NT2/D1 (cell line): ENCODE measurements around the gene PPM1L.

ENCODE experiments used
- DNase-seq: peaks from one replicate; pipeline ENCODE4 v3.0.0-alpha.2; 2011; ENCODE audit warnings: low read depth, low spot score
- H3K27me3 ChIP-seq: 2 replicates; pipeline ENCODE4 v1.6.0; 2011; ENCODE audit warnings: mild to moderate bottlenecking; ENCODE audit not compliant: insufficient read length, insufficient read depth
- H3K36me3 ChIP-seq: 2 replicates; pipeline ENCODE4 v1.6.1; 2011; ENCODE audit warnings: mild to moderate bottlenecking, low read length, mixed read lengths; ENCODE audit not compliant: insufficient read depth, insufficient read length
- H3K4me1 ChIP-seq: 2 replicates; pipeline ENCODE4 v1.5.1; 2011; ENCODE audit not compliant: insufficient read depth, insufficient read length
- H3K4me3 ChIP-seq: 2 replicates; pipeline ENCODE4 v1.5.1; 2011; ENCODE audit warnings: low read depth; ENCODE audit not compliant: insufficient read length
- H3K9ac ChIP-seq: 2 replicates; pipeline ENCODE4 v1.6.0; 2011; ENCODE audit warnings: low read depth; ENCODE audit not compliant: insufficient read length
- H3K9me3 ChIP-seq: 2 replicates; pipeline ENCODE4 v1.5.1; 2011; ENCODE audit warnings: mild to moderate bottlenecking, low read length; ENCODE audit not compliant: insufficient read depth
- SUZ12 ChIP-seq: IDR thresholded peaks from 2 replicates; pipeline ENCODE4 v1.6.1; 2011; ENCODE audit not compliant: insufficient read length, insufficient read depth; ENCODE audit errors: extremely low read depth
- YY1 ChIP-seq: IDR thresholded peaks from 2 replicates; pipeline ENCODE4 v1.6.1; 2011; ENCODE audit not compliant: insufficient read length, insufficient read depth
- ZNF274 ChIP-seq: IDR thresholded peaks from 2 replicates; pipeline ENCODE4 v1.6.1; 2011; ENCODE audit warnings: mild to moderate bottlenecking, low read depth, low read length

Gene PPM1L

DNA sequence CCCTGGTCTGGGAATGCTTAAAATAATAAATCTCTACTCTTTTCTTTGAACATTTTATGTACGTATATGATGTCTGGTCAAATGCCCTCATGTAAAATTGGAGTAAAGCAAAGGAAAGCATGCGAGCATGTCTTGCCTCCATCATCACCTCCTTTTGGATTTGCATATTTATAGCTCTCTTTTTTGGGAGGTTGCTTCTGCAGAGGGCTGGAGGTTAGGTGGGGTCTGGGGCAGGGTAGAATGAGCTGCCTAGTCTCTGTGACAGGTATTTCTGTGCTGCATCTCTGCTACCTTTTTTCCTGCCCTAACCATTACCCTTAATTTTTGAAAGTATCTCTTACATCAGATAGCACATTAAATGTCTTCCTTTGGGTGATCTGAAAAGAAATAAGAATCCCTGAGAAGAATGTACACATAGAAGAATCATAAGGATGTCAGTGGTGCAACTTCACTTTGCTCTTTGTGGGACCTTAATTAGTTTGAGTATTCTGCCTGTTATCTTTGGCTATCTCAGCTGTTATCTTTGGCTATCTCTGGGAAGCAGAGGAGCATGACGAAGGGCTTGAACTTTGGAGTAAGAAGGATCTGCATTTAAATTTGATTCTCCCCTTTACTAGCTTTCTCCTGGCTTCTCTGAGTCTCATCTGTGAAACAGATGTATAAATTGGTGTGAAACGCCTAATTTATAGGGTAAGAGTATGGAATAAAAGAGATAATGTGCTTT, 40.2 kb downstream of the PPM1L start:
- no peak overlapping the region for H3K4me3 ChIP-seq
- no peak for DNase-seq
- H3K27me3 ChIP-seq = no peaks in the 10 kb centered on the region
- no peak overlapping the region for H3K9ac ChIP-seq
- TF ChIP-seq YY1 = no peak
- TF ChIP-seq ZNF274 = no peak
- no peak for TF ChIP-seq SUZ12
- no peaks in the 10 kb centered on the region for H3K36me3 ChIP-seq
- peaks cover 7% of the 10 kb centered on the region; the same call in 1 of the 2 replicates for H3K9me3 ChIP-seq
- H3K4me1 ChIP-seq = no peaks in the 10 kb centered on the region

DNA sequence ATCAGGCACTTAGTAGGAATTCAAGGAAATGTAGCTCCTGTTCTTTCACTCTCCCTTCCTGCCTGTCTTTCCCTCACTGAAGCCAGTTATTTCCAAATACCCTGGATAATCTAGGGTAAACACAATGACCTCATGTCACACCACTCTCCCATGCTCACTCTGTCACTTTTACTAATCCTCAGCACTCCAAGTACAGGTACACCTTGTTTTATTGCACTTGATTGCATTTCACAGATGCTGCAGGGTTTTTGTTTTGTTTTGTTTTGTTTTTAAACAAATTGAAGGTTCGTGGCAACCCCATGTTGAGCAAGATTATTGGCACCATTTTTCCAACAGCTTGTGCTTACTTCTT, 40.8 kb downstream of the PPM1L start:
- DNase-seq = no peak
- TF ChIP-seq SUZ12 = no peak
- TF ChIP-seq YY1 = no peak
- no peak for TF ChIP-seq ZNF274
- no peaks in the 10 kb centered on the region for H3K27me3 ChIP-seq
- no peaks in the 10 kb centered on the region for H3K4me1 ChIP-seq
- H3K9me3 ChIP-seq = peaks cover 7% of the 10 kb centered on the region; the same call in 1 of the 2 replicates
- no peaks in the 10 kb centered on the region for H3K36me3 ChIP-seq
- no peak overlapping the region for H3K4me3 ChIP-seq
- H3K9ac ChIP-seq = no peak overlapping the region

DNA sequence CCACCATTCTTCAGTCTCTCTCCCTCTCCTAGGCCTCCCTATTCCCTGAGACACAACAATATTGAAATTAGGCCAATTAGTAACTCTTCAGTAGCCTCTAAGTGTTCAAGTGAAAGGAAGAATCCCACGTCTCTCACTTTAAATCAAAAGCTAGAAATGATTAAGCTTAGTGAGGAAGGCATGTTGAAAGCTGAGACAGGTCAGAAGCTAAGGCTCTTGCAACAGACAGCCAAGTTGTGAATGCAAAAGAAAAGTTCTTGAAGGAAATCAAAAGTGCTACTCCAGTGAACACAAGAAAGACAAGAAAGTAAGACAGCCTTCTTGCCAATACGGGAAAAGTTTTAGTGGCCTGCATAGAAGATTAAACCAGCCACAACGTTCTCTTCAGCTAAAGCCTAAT, 41.3 kb downstream of the PPM1L start:
- Histone ChIP-seq H3K9ac (no peak overlapping the region), H3K27me3 (no peaks in the 10 kb centered on the region), H3K4me1 (no peaks in the 10 kb centered on the region), H3K4me3 (no peak overlapping the region), H3K9me3 (peaks cover 7% of the 10 kb centered on the region; the same call in 1 of the 2 replicates), H3K36me3 (no peaks in the 10 kb centered on the region)
- DNase-seq = no peak
- TF ChIP-seq SUZ12 (no peak), YY1 (no peak), ZNF274 (no peak)

DNA sequence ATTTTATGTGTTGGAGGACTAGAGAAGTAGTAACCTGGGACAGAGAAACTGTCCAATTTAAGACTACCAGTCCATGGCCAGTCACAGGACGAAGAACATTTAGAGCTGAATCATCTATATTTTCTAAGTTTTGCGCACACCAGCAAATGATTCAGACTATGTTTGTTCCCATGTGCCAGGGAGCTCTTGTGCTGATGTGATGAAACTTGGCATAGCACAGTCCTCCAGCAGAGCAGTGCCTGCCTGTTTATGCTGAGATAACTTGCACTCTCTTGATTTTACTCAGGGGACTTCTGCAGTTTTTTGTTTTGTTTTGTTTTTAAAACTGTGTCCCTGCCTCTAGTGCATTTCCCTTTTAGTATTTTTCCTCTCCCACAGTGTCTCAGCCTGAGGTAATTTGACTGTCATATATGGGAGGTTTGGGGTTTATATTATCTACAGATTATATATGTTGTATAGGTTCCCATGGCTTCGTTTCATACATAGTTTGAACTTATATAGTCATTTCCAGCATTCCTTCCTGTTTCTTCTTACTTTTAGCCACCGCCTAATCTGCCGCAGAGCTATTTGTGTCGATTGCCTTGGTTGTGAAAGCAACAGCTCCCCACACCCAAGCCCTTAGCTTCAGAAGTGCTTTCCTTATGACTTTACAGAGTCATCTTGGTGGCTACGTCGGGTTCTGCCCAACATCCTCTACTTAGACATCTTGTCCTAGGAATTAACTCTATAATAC, 45.5 kb downstream of the PPM1L start:
- no peak overlapping the region for H3K4me3 ChIP-seq
- no peaks in the 10 kb centered on the region for H3K27me3 ChIP-seq
- DNase-seq = no peak
- no peak overlapping the region for H3K9ac ChIP-seq
- H3K4me1 ChIP-seq = peaks cover 3% of the 10 kb centered on the region
- H3K36me3 ChIP-seq = no peaks in the 10 kb centered on the region
- H3K9me3 ChIP-seq = no peaks in the 10 kb centered on the region
- TF ChIP-seq YY1 = no peak
- no peak for TF ChIP-seq SUZ12
- no peak for TF ChIP-seq ZNF274

DNA sequence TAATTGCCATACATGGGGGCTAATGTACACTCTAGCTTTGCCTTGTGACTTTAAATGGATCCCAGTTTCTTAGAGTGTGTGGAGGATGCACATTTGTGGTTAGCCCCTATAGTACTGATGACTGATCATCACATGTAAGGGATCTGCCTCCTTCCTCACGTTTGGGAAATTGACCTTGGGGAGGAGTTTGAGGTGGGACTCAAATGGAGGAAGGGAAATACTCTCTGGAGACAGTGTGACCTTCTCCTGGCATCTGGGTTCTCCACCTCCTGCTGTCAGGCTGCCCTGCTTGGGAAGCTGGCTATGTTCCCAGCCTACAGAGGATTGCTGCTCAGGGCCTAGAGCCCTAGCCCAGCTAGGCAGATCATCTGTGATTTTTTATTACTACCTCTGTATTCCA, 48.7 kb downstream of the PPM1L start:
- TF ChIP-seq ZNF274 (no peak), YY1 (no peak)
- Histone ChIP-seq H3K9ac (no peak overlapping the region), H3K27me3 (no peaks in the 10 kb centered on the region), H3K4me1 (peaks cover 6% of the 10 kb centered on the region), H3K36me3 (no peaks in the 10 kb centered on the region), H3K4me3 (no peak overlapping the region), H3K9me3 (no peaks in the 10 kb centered on the region)
- no peak for DNase-seq

DNA sequence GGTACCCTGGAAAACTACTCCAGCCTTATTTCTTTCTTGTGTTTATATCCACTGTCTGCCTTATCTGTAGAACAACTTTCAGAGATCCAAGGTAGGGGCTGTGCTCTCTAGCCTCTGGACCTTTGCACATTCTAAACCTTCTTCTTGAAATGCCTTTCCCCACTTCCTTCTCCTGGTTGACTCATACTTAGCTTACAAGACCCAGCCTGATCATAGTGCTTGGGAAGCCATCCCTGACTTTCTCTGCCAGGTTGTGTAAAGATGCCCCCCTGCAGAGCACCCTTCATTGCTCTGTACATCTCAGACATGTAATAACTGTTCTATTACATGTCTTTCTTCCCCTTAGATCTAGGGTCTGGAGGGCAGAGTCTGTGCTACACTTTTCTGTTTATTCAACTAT, 50.1 kb downstream of the PPM1L start:
- no peak overlapping the region for H3K9ac ChIP-seq
- no peaks in the 10 kb centered on the region for H3K9me3 ChIP-seq
- H3K4me3 ChIP-seq = no peak overlapping the region
- peaks cover 6% of the 10 kb centered on the region for H3K4me1 ChIP-seq
- TF ChIP-seq SUZ12 = no peak
- TF ChIP-seq ZNF274 = no peak
- no peak for TF ChIP-seq YY1
- H3K36me3 ChIP-seq = no peaks in the 10 kb centered on the region
- H3K27me3 ChIP-seq = no peaks in the 10 kb centered on the region
- DNase-seq = no peak

DNA sequence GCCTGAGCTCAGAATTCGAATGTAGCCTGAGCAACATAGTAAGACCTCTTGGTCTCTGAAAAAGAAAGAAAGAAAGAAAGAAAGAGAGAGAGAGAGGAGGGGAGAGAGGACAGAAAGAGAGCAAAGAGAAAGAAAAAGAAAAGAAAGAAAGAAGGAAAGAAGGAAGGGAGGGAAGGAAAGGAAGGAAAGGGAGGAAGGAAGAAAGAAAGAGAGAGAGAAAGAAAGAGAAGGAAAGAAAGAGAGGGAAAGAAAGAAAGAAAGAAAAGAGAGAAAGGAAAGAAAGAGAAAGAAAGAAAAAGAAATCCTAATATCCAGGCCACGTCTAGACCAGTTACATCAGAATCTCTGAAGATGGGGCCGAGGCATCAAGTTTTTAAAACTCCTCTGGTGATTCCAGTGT, 50.7 kb downstream of the PPM1L start:
- no peak for DNase-seq
- H3K9ac ChIP-seq = no peak overlapping the region

More for the DNA sequence above, 50.7 kb downstream of the PPM1L start:
- Histone ChIP-seq H3K27me3 (no peaks in the 10 kb centered on the region), H3K9me3 (no peaks in the 10 kb centered on the region), H3K36me3 (no peaks in the 10 kb centered on the region), H3K4me3 (no peak overlapping the region), H3K4me1 (peaks cover 6% of the 10 kb centered on the region)
- TF ChIP-seq SUZ12 (no peak), ZNF274 (no peak), YY1 (no peak)
